ENCODE measurements around the gene SPOCK2.

Gene SPOCK2

GRCh38 chr10:72019085-72019876, 69.1 kb downstream of the SPOCK2 start:
- in situ Hi-C loops (cut with HindIII; ENCODE audit: low sequenced_read_pairs): no loop called here
- TF ChIP-seq, protein P1, sequence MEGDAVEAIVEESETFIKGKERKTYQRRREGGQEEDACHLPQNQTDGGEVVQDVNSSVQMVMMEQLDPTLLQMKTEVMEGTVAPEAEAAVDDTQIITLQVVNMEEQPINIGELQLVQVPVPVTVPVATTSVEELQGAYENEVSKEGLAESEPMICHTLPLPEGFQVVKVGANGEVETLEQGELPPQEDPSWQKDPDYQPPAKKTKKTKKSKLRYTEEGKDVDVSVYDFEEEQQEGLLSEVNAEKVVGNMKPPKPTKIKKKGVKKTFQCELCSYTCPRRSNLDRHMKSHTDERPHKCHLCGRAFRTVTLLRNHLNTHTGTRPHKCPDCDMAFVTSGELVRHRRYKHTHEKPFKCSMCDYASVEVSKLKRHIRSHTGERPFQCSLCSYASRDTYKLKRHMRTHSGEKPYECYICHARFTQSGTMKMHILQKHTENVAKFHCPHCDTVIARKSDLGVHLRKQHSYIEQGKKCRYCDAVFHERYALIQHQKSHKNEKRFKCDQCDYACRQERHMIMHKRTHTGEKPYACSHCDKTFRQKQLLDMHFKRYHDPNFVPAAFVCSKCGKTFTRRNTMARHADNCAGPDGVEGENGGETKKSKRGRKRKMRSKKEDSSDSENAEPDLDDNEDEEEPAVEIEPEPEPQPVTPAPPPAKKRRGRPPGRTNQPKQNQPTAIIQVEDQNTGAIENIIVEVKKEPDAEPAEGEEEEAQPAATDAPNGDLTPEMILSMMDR (IDR thresholded peaks at IDR 0.05; ENCODE audit: low read depth, low read length): no peak
- no peak overlapping the region for H3K4me3 ChIP-seq (ENCODE audit: low read depth, low read length)
- DNase-seq (ENCODE audit: low read depth, low spot score): no peak

- in situ Hi-C loops (cut with HindIII; ENCODE audit: low sequenced_read_pairs): no loop called here
- H3K4me3 ChIP-seq (ENCODE audit: low read depth, low read length): no peak overlapping the region
- DNase-seq (ENCODE audit: low read depth, low spot score): no peak
- TF ChIP-seq, protein P1 (IDR thresholded peaks at IDR 0.05; ENCODE audit: low read depth, low read length): no peak
Measured at GRCh38 chr10:72016608-72017300, 71.6 kb downstream of the SPOCK2 start.

- no peak for DNase-seq (ENCODE audit: low read depth, low spot score)
- H3K4me3 ChIP-seq (ENCODE audit: low read depth, low read length): no peak overlapping the region
- in situ Hi-C loops (cut with HindIII; ENCODE audit: low sequenced_read_pairs): no loop called here
- TF ChIP-seq, protein P1 (IDR thresholded peaks at IDR 0.05; ENCODE audit: low read depth, low read length): no peak
Measured at GRCh38 chr10:72015841-72016240, 72.5 kb downstream of the SPOCK2 start.

DNA sequence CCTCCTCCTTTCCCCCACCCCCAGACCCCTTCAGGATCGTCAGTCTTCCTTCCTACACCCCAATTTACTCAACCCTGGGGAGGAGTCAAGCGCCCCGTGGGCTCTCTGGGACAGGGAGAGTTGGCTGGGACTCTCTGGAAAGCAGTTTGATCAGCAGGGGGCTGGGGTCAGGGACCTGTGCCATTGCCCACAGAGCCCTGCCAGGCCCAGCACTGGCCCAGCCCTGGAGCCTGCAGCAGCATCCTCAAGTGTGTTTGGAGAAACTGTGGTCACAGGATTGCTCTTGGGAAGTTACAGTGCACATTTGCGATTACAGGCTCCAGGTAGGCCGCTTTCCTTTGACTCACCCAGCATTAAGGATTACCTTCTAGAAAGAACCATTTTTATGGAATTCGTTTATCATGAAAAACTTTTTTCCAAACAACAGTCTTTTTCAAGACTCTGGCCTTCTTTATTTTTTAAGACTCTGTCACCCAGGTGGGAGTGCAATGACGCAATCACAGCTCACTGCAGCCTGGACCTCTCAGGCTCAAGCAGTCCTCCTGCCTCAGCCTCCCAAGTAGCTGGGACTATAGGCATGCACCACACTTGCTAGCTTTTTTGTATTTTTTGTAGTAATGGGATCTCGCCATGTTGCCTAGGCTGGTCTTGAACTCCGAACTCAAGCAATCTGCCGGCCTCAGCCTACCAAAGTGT, 73.4 kb downstream of the SPOCK2 start:
- no peak for DNase-seq (ENCODE audit: low read depth, low spot score)
- in situ Hi-C loops (cut with HindIII; ENCODE audit: low sequenced_read_pairs): no loop called here
- TF ChIP-seq, protein P1 (IDR thresholded peaks at IDR 0.05; ENCODE audit: low read depth, low read length): no peak
- H3K4me3 ChIP-seq (ENCODE audit: low read depth, low read length): no peak overlapping the region

- no peak for DNase-seq (ENCODE audit: low read depth, low spot score)
- H3K4me3 ChIP-seq (ENCODE audit: low read depth, low read length): no peak overlapping the region
- in situ Hi-C loops (cut with HindIII; ENCODE audit: low sequenced_read_pairs): no loop called here
- TF ChIP-seq, protein P1 (IDR thresholded peaks at IDR 0.05; ENCODE audit: low read depth, low read length): no peak
Measured at GRCh38 chr10:72014197-72014596, 74.2 kb downstream of the SPOCK2 start.

DNA sequence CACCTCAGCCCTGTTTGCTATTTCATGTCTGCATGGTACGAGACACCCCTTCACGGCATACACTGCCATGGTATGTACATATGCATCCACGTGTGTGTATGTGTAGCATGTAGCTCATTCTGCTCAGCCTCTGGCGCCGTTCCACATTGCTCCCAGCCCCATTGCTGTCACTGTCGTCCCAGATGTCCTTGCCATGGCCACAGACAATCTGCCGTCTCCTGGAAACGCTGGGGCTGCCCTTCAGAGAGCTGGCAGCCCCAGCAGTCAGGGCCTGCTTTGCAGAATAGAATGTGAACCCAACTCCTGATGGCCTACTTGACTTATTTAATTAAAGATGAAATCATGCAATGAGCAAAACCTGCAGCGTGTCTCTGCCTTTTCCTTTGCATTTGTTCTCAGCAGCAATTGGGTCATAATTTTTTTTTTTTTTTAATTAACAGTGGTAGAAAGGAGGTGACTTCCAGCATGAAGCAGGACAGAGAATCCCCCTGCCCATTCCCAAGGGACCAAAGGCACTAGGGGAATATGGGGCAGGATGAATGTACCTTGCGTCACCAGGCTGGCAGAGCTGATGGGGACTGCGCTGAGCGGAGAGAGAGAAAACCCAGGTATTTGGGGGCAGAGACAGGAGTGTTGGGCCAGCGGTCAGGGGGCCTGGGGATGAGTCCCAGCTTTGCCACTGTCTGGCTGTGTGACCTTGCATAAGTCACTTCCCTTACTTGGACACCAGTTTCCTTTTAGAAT, 75.0 kb downstream of the SPOCK2 start:
- no peak for DNase-seq (ENCODE audit: low read depth, low spot score)
- TF ChIP-seq, protein P1 (IDR thresholded peaks at IDR 0.05; ENCODE audit: low read depth, low read length): no peak
- in situ Hi-C loops (cut with HindIII; ENCODE audit: low sequenced_read_pairs): no loop called here
- no peak overlapping the region for H3K4me3 ChIP-seq (ENCODE audit: low read depth, low read length)
